ENCODE results near the gene ZBTB45. TPM values are rescaled to one million over a fixed set of nuclear protein-coding genes. Genes with fewer than 3 reads are reported as not detected.

The ZBTB45 gene
- total and polyA plus RNA-seq, 2 donors (not counting 1 experiment from before 2014, with no cell fraction given) = 12.6 to 20.9 TPM

GRCh38 chr19:58548859-58549663 is 29.5 kb upstream of the ZBTB45 start:
- H3K9me3 ChIP-seq (ENCODE audit: control extremely low read depth in 1 of 3, control insufficient read depth in 2 of 3, insufficient read depth in 1 of 3, low read length in 2 of 3) = no peaks in the 10 kb centered on the region
- no peak overlapping the region for H3K9ac ChIP-seq (ENCODE audit: low read length)
- ChIA-PET CTCF (interaction anchor here (1.1 kb wide), 1 partner anchor 29 kb away, joined by 3 read pairs; no protein-coding TSS in a partner anchor), POLR2A (no interaction called here)
- no peak for TF ChIP-seq EZH2 (IDR thresholded peaks at IDR 0.05; ENCODE audit: borderline replicate concordance, insufficient read depth, low read depth, low read length, poor library complexity, severe bottlenecking)
- TF ChIP-seq, protein P1, sequence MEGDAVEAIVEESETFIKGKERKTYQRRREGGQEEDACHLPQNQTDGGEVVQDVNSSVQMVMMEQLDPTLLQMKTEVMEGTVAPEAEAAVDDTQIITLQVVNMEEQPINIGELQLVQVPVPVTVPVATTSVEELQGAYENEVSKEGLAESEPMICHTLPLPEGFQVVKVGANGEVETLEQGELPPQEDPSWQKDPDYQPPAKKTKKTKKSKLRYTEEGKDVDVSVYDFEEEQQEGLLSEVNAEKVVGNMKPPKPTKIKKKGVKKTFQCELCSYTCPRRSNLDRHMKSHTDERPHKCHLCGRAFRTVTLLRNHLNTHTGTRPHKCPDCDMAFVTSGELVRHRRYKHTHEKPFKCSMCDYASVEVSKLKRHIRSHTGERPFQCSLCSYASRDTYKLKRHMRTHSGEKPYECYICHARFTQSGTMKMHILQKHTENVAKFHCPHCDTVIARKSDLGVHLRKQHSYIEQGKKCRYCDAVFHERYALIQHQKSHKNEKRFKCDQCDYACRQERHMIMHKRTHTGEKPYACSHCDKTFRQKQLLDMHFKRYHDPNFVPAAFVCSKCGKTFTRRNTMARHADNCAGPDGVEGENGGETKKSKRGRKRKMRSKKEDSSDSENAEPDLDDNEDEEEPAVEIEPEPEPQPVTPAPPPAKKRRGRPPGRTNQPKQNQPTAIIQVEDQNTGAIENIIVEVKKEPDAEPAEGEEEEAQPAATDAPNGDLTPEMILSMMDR (IDR thresholded peaks at IDR 0.05) = no peak
- H2AFZ ChIP-seq (ENCODE audit: insufficient read depth, low read depth, low read length, poor library complexity, severe bottlenecking) = no peak overlapping the region
- no peaks in the 10 kb centered on the region for H3K27me3 Mint-ChIP-seq
- H3K27ac Mint-ChIP-seq = no peak overlapping the region
- H3K79me2 ChIP-seq (ENCODE audit: control insufficient read depth, insufficient read depth, low read length) = peaks cover 55% of the 10 kb centered on the region
- H3K4me2 ChIP-seq (replicated peaks; ENCODE audit: low read depth, low read length, poor library complexity, severe bottlenecking) = no peak overlapping the region
- H3K36me3 ChIP-seq (replicated peaks in 1 of 2; ENCODE audit: control extremely low read depth in 1 of 2, control insufficient read depth in 1 of 2, extremely low read depth in 1 of 2, insufficient read depth in 2 of 2, low read length in 1 of 2) = peaks cover 1 to 73% of the 10 kb centered on the region in 2 experiments
- intact Hi-C loops (cut with micrococcal nuclease) = no loop called here
- peaks cover 70% of the 10 kb centered on the region for H4K20me1 ChIP-seq (ENCODE audit: control insufficient read depth, insufficient read depth, low read length, poor library complexity, severe bottlenecking)
- no peak overlapping the region for H3K27ac ChIP-seq (ENCODE audit: low read length in 2 of 2)
- DNase-seq (peak; percentile 30), ATAC-seq (ENCODE audit: low read depth) (no peak)
- no peaks in the 10 kb centered on the region for H3K9me3 Mint-ChIP-seq (ENCODE audit: insufficient read depth)
- no peak overlapping the region for H3K4me3 Mint-ChIP-seq
- peaks cover 33% of the 10 kb centered on the region for H3K4me1 Mint-ChIP-seq
- H3K27me3 ChIP-seq (replicated peaks in 1 of 4; ENCODE audit: control extremely low read depth in 1 of 4, control insufficient read depth in 3 of 4, insufficient read depth in 4 of 4, low read length in 3 of 4) = no peaks in the 10 kb centered on the region
- no peak overlapping the region for H3K4me3 ChIP-seq (ENCODE audit: control extremely low read depth in 1 of 5, extremely low read depth in 1 of 5, insufficient read depth in 1 of 5, low read depth in 2 of 5, low read length in 4 of 5)
- peaks cover 22 to 32% of the 10 kb centered on the region in 2 donors for H3K4me1 ChIP-seq (ENCODE audit: control insufficient read depth in 2 of 2, insufficient read depth in 2 of 2, low read length in 2 of 2)
- 94% methylated on average over 20 of the region's 20 CpGs for WGBS (ENCODE audit: insufficient coverage)
